ENCODE measurements around the gene CNOT1.

- TF ChIP-seq CTCF (IDR thresholded peaks at IDR 0.05 in 8 of 11, conservative IDR thresholded peaks at IDR 0.05 in 3 of 11) (no peak), POLR2A (IDR thresholded peaks at IDR 0.05) (no peak)
Observed at GRCh38 chr16:58471209-58471975, 158.2 kb downstream of the CNOT1 start.

Measured in spleen (tissue), 7 donors.